HEK293T (cell line): ENCODE measurements around the gene PCDHB5.

Experiments
- FOXA1 ChIP-seq: fragments of 450-650 bp; IDR thresholded peaks from 2 replicates; pipeline ENCODE4 v1.6.1; 2016; ENCODE audit warnings: mild to moderate bottlenecking
- FOXM1 ChIP-seq: fragments of 450-650 bp; IDR thresholded peaks from 2 replicates; pipeline ENCODE4 v1.6.1; 2017; ENCODE audit warnings: mild to moderate bottlenecking, borderline replicate concordance
- HDGF ChIP-seq: fragments of 450-650 bp; IDR thresholded peaks from 2 replicates; pipeline ENCODE4 v1.6.1; 2017; ENCODE audit warnings: antibody characterized with exemption, borderline replicate concordance
- SP1 ChIP-seq: fragments of 450-650 bp; IDR thresholded peaks from 2 replicates; pipeline ENCODE4 v1.6.1; 2017
- TF ChIP-seq, protein P1 (sequence below): fragments of 450-650 bp; IDR thresholded peaks from 2 replicates; pipeline ENCODE4 v1.6.1; 2016

GRCh38 chr5:141172381-141173204 lies 37.6 kb downstream of the PCDHB5 start, which contains the start of gene PCDHB7:
- no peak for TF ChIP-seq HDGF
- TF ChIP-seq SP1: no peak
- no peak for TF ChIP-seq FOXM1
- TF ChIP-seq FOXA1: no peak
- TF ChIP-seq, protein P1, sequence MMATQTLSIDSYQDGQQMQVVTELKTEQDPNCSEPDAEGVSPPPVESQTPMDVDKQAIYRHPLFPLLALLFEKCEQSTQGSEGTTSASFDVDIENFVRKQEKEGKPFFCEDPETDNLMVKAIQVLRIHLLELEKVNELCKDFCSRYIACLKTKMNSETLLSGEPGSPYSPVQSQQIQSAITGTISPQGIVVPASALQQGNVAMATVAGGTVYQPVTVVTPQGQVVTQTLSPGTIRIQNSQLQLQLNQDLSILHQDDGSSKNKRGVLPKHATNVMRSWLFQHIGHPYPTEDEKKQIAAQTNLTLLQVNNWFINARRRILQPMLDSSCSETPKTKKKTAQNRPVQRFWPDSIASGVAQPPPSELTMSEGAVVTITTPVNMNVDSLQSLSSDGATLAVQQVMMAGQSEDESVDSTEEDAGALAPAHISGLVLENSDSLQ: no peak
